Stimulated activated CD8-positive, alpha-beta memory T cell treated with anti-CD3 and anti-CD28 coated beads, Interleukin-7, amount 100 ng/mL, for 48 hours (primary cell): Measurements from ENCODE around the gene GPRC5C.

Source experiments
- DNase-seq, 2 donors: peaks; one replicate each; pipeline ENCODE4 v3.0.0-alpha.2; 2020; ENCODE audit warnings: low read depth in 1 of 2; ENCODE audit errors: extremely low read depth in 1 of 2

GPRC5C gene

GRCh38 chr17:74451557-74451956, 19.7 kb downstream of the GPRC5C start:
- no peak for DNase-seq

DNA sequence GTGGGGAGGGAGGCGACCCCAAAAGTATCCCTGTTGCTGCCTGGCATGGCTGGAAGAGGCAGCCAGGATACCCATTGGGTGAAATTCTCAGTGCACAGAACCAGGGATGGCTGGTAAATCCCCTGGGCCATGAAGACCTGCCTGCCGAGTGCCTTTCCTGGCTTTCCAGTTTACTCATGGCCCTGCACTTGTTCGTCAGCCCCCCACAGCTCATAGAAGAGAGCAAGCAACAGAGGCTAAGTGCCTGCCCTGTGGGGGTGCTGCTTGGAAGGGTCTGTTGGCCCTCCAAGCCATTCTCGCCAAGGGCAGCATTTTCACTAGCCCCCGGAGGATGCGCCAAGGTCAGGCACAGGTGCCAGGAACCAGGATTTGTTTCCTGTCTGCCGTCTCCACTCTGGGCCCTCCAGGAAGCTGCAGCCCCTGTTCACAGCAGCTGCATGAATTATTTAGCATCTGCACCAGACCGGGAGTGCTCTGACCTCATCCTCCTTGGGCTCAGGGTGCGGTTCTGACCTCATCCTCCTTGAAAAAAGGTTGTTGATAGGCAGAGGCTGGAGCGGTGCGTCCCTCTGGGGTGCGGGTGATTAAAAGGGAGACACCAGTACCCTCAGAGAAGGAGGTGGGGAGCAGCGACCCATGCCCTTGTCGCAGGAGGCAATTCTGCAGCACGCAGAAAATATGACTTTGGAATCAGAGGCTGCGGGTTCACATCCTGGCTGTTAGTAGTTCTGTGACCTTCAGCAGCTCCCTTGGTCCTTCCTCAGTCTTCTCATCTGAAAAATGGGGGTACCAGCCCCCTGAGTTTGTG, 20.3 kb downstream of the GPRC5C start:
- no peak for DNase-seq

GRCh38 chr17:74452841-74453661, 21.2 kb downstream of the GPRC5C start:
- DNase-seq: no peak

- peak in 1 of 2 donors; percentile 66 for DNase-seq
These were observed 21.8 kb downstream of the GPRC5C start for GRCh38 chr17:74453665-74454196.

DNA sequence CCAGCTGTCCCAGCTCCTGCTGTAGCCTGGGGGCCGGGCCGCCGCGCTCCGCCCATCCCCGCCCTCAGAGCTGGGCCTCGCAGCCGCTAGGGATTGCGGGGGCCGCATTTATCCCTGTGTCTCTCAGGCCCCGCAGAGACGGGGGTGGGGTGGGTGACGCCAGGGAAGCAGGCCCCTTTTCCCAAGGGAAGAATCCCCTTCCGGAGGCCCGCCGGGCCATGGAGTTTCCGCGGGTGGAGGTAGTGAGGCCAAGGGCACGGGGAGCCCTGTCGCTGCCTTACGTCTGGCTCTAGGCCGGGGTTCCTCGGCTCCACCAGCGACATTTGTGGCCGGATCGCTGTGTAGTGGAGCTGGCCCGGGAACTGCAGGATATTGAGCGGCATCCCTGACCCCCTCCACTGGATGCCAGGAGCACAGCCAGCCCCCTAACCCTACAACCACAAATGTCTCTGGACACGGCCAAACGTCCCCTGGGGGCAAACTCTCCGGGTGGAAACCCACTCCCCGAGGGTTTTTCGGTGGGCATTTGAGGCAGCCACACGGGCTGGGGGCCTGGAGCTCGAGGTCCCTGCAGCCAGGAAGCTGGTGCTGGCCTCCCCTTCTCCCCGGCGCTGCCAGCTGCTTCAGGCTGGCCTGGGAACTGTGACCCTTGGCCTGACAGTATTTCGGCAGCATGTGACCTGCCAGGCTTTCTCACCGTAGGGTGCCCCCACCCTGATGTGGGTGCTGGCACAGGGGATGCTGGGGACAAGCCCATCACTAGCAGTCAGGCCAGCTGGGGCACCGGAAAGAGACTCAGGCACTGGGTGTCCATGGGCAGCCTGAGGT, 22.5 kb downstream of the GPRC5C start:
- DNase-seq: peak in 1 of 2 donors; percentile 67

DNA sequence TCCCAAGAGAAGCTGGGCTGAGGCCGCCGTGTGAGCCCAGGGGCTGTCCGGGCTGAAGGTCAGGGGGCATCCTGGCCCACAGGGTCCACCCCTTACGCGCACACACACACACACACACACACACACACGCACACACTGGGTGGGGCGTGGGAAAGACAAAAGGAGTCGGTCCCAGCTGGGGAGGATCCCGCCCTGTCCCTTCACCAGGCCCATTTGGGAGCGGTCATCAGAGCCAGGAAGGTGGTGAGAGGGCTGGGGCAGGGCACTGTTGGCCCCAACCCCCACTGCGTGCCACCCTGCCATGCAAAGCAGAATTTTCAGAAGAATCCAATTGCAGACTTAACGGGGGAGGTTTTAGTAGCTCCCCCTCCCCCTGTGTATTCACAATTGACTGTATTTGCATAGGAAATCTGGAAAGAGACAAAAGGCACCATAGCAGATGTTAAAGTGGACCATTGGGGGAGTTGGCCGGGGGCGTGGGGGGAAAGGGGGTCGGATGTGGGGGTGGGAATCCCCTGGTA, 23.2 kb downstream of the GPRC5C start:
- DNase-seq: no peak

DNA sequence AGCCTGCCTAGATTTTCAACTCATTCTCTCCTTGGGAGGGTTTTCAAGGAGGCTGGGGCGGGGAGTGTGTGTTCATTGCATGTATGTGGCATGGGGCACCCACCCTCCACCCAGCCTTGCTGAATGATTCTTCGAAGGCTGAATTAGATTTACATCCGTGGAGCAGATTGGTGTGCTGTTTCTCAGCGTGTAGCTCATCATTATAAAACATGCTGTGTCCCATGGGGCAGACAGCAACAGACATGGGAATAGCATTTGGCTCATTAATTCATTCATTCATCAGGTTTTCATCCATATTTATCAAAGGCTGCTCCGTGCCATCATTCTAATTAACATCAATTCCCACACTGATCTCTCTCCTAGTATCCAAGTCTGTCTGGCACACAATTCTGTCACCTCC, 23.9 kb downstream of the GPRC5C start:
- DNase-seq: no peak

DNA sequence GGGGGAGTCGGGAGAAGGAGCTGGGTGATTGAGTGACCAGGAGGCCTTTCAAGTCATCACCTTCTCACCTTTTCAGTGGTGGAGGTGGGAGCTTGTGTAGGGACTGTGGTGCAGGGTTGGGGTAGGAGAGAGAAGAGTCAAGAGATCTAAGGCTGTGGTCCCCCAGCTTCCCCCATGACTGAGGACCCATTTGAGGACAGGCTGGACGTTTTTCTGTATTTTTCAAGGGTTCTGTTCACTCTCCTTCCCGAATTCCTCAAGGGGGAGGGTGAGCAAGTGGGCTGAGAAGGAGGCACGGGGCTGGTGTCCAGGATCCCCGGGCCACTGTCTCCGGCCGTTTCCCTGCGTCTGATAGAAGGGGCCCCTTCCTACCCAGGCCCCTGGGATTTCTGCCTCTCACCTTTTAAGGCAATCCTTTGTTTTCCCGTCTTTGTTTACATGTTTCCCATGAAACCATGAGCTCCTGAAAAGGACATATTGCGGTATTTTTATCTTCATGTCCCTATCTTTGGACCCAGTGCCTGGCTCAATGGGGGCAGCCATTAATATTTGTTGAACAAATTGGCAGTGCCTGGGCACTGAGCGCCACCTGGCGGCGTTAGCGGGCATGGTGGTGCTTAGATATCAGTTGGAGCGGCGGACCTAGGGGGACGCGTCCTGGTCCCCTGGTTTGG, 25.4 kb downstream of the GPRC5C start:
- peak in 1 of 2 donors; percentile 40 for DNase-seq

DNA sequence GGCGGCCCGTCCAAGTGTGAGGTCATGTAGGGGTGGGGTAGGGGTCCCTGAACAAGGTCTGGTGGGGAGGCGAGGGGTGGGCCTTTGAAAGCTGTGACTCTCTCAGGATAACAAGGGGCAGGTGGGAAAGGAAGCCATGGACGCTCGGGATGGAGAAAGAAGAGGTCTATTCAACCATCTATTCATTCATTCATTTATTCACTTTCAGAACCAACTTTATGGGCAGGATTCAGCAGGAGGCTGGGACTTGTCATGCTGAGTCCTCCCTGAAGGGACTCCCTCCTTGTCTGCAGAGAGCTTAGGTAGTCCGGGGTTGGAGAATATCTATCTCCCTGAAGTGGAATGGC, 25.9 kb downstream of the GPRC5C start:
- no peak for DNase-seq

DNA sequence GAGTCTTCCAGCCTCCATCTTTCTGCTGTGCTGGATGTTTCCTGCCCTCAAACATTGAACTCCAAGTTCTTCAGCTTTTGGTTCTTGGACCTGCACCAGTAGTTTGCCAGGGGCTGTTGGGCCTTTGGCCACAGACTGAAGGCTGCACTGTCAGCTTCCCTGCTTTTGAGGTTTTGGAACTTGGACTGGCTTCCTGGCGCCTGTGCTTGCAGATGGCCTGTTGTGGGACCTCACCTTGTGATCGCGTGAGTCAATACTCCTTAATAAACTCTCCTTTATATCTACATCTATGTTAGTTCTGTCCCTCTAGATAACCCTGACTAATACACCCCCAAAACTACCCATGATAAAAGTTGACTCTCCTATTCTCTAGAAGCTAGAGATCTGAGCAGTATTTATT, 26.9 kb downstream of the GPRC5C start:
- DNase-seq: no peak

- no peak for DNase-seq
These were observed 27.7 kb downstream of the GPRC5C start for GRCh38 chr17:74459622-74460021.

GRCh38 chr17:74460241-74460640, 28.4 kb downstream of the GPRC5C start:
- no peak for DNase-seq

DNA sequence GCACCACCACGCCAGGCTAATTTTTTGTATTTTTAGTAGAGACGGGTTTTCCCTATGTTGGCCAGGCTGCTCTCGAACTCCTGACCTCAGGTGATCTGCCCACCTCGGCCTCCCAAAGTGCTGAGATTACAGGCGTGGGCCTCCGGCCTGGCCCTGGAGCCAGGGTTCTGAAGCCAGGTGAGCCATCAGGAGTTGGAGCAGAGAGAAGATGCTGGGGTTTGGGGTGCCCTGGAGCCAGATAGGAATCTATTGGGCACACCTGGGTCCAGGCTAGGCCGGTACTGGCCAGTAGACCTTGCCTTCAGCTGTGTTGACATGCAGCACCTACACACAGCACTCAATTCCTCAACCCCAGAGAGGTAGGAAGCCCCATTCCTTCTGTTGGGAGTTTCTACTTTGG, 29.1 kb downstream of the GPRC5C start:
- no peak for DNase-seq

DNA sequence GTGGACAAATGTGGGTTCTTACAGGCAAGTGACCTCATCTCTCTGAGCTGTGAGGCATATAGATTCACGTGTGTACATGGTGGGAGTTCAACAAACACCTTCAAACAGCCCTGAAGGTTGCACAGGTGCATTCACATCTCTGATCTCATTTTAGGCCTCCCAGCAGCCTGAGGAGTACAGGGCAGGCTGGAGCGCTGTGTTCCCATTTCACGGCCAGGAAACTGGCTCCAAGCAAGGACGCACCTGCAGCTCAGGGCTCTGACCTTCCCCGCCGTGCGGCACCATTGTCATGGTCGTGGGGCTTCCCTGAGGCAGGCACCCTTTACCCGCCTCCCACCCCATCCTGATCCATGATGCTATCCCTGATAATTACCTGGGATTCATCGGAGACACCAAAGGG, 29.7 kb downstream of the GPRC5C start:
- no peak for DNase-seq

DNA sequence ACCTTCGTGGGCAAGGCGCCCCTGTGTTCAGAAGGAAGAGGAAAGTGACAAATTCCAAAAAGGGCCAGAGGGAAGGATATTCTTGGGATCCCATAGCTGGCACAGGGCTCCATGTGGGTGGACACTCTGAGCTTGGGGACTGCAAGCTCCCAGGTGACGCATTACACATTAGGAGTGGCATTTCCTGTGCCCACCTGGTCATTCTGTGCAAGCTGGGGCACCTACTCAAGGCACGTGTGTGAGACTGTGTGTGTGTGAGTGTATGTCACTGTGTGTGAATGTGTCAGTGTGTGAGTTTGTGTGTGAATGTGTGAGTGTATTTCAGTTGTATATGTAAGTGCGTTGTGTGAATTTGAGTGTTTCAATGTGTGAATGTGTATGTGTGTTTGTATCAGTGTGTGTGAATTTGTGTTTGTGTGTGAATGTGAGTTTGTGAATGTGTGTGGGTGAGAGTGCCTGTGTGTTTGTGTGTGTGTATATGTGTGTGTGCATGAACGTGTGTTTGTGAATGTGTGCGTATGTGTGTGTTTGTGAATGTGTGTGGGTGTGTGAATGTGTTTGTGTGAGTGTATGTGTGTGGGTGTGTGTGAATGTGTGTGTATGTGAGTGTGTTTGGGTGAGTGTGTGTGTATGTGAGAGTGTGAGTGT, 33.0 kb downstream of the GPRC5C start:
- DNase-seq: no peak

GRCh38 chr17:74465378-74466110, 33.7 kb downstream of the GPRC5C start:
- DNase-seq: no peak

- no peak for DNase-seq
These were observed 34.4 kb downstream of the GPRC5C start, which contains the start of gene CD300A for GRCh38 chr17:74466111-74466827. Gene CD300A (plus strand): TSS chr17:74466634. CDS start chr17:74466704, 70 bp downstream.

- no peak for DNase-seq
These were observed 34.9 kb downstream of the GPRC5C start for GRCh38 chr17:74466828-74467184.
